Esophagus muscularis mucosa (tissue), 4 donors: ENCODE measurements around the gene HCAR2. TPM values are rescaled to one million over a fixed set of nuclear protein-coding genes. Genes with fewer than 3 reads are reported as not detected.

ENCODE experiments used
- DNase-seq: peaks from one replicate; pipeline ENCODE4 v3.0.0-alpha.2; 2017; ENCODE audit errors: extremely low spot score
- H3K27ac ChIP-seq, 4 donors: fragments of 200-600 bp; sonication (generic); replicated peaks in 1 of 4; 1 replicate in 3 of 4; 2 replicates in 1 of 4; pipeline ENCODE4 v1.5.1; 2016 to 2019; ENCODE audit warnings: mild to moderate bottlenecking in 1 of 4
- H3K27me3 ChIP-seq, 4 donors: fragments of 200-600 bp; sonication (generic); one replicate each; pipeline versions ENCODE4 v1.5.1 to v1.6.0; 2016 to 2019
- H3K36me3 ChIP-seq, 4 donors: fragments of 200-600 bp; sonication (generic); one replicate each; pipeline ENCODE4 v1.5.1; 2016 to 2019
- H3K4me1 ChIP-seq, 4 donors: fragments of 200-600 bp; sonication (generic); one replicate each; pipeline ENCODE4 v1.5.1; 2016 to 2019
- H3K4me3 ChIP-seq, 4 donors: fragments of 200-600 bp; sonication (generic); 1 replicate in 2 of 4; 2 replicates in 2 of 4; pipeline ENCODE4 v1.5.1; 2016 to 2019; ENCODE audit warnings: mild to moderate bottlenecking in 4 of 4, moderate library complexity in 1 of 4
- H3K9me3 ChIP-seq, 4 donors: fragments of 200-600 bp; sonication (generic); 1 replicate in 3 of 4; 2 replicates in 1 of 4; pipeline ENCODE4 v1.5.1; 2016 to 2019
- CTCF ChIP-seq, 3 experiments: fragments of 200-600 bp in 2 of 3; fragments of 450-650 bp in 1 of 3; sonication (generic) in 2 of 3; IDR thresholded peaks; one replicate each; pipeline ENCODE4 v1.5.1; 2017 to 2019; ENCODE audit warnings: antibody characterized with exemption in 3 of 3, mild to moderate bottlenecking in 2 of 3, moderate library complexity in 1 of 3
- EP300 ChIP-seq: sonication (generic); formaldehyde crosslinking; IDR thresholded peaks from one replicate; pipeline ENCODE4 v1.6.1; 2017; ENCODE audit warnings: antibody characterized with exemption
- POLR2A ChIP-seq: fragments of 450-650 bp; IDR thresholded peaks from one replicate; pipeline ENCODE4 v1.6.1; 2017; ENCODE audit warnings: antibody characterized with exemption, moderate library complexity, mild to moderate bottlenecking, low read depth
- POLR2AphosphoS5 ChIP-seq, 2 donors: sonication (generic); formaldehyde crosslinking; IDR thresholded peaks; one replicate each; pipeline ENCODE4 v1.6.1; 2017; ENCODE audit warnings: antibody characterized with exemption in 2 of 2
- WGBS: methylation state at CpG from one replicate; pipeline ENCODE4 v1.1.5; 2018; 5-methylcytosine and 5-hydroxymethylcytosine counted together
- intact Hi-C: fragments of 100-400 bp; cut with DNase I; formaldehyde crosslinking; loops from one replicate; pipeline ENCODE4 v1.15.1; 2023
- total RNA-seq, 4 donors: library from RNA; depleted of rRNA; stranded (reverse); fragments of >200 nt; gene quantifications; one replicate each; pipeline versions ENCODE4 v1.1.0 to v1.2.1, GENCODE V29; 2016

Gene HCAR2
- total RNA-seq, 4 donors from 2014 or later: not detected

GRCh38 chr12:122747224-122748135 lies 44.3 kb upstream of the HCAR2 start:
- 80% methylated on average over 9 of the region's 9 CpGs for WGBS
- H3K4me1 ChIP-seq: peaks cover 5 to 8% (median 6%) of the 10 kb centered on the region in 4 donors
- H3K36me3 ChIP-seq: no peaks in the 10 kb centered on the region
- no peaks in the 10 kb centered on the region for H3K9me3 ChIP-seq
- no peak for TF ChIP-seq EP300
- no peak for TF ChIP-seq CTCF (IDR thresholded peaks at IDR 0.05)
- TF ChIP-seq POLR2AphosphoS5 (IDR thresholded peaks at IDR 0.05): no peak
- no peak for TF ChIP-seq POLR2A
- H3K4me3 ChIP-seq: no peak overlapping the region
- no peak overlapping the region for H3K27ac ChIP-seq
- no peaks in the 10 kb centered on the region for H3K27me3 ChIP-seq
- no peak for DNase-seq
- intact Hi-C loops: no loop called here

GRCh38 chr12:122743895-122744525 lies 40.9 kb upstream of the HCAR2 start:
- 86% methylated on average over 7 of the region's 7 CpGs for WGBS
- Histone ChIP-seq H3K36me3 (no peaks in the 10 kb centered on the region), H3K9me3 (no peaks in the 10 kb centered on the region), H3K4me3 (no peak overlapping the region), H3K27ac (no peak overlapping the region), H3K4me1 (no peaks in the 10 kb centered on the region), H3K27me3 (no peaks in the 10 kb centered on the region)
- intact Hi-C loops: no loop called here
- TF ChIP-seq EP300: no peak
- no peak for TF ChIP-seq CTCF (IDR thresholded peaks at IDR 0.05)
- TF ChIP-seq POLR2A: no peak
- DNase-seq: no peak

- no peaks in the 10 kb centered on the region for H3K27me3 ChIP-seq
- intact Hi-C loops: no loop called here
- no peak overlapping the region for H3K27ac ChIP-seq
- H3K9me3 ChIP-seq: no peaks in the 10 kb centered on the region
- no peaks in the 10 kb centered on the region for H3K4me1 ChIP-seq
- no peak for DNase-seq
- no peak overlapping the region for H3K4me3 ChIP-seq
- H3K36me3 ChIP-seq: no peaks in the 10 kb centered on the region
- TF ChIP-seq POLR2A: no peak
- no peak for TF ChIP-seq EP300
- TF ChIP-seq POLR2AphosphoS5 (IDR thresholded peaks at IDR 0.05): no peak
- no peak for TF ChIP-seq CTCF (IDR thresholded peaks at IDR 0.05)
- WGBS: 95% methylated on average over 7 of the region's 7 CpGs
Measured at GRCh38 chr12:122740351-122740750, 37.2 kb upstream of the HCAR2 start.

- no peaks in the 10 kb centered on the region for H3K9me3 ChIP-seq
- H3K4me1 ChIP-seq: no peaks in the 10 kb centered on the region
- no peak overlapping the region for H3K4me3 ChIP-seq
- 87% methylated on average over 7 of the region's 7 CpGs for WGBS
- no peak for DNase-seq
- intact Hi-C loops: no loop called here
- TF ChIP-seq CTCF (IDR thresholded peaks at IDR 0.05): no peak
- TF ChIP-seq EP300: no peak
- TF ChIP-seq POLR2A: no peak
- TF ChIP-seq POLR2AphosphoS5 (IDR thresholded peaks at IDR 0.05): no peak
- no peaks in the 10 kb centered on the region for H3K27me3 ChIP-seq
- no peak overlapping the region for H3K27ac ChIP-seq
- no peaks in the 10 kb centered on the region for H3K36me3 ChIP-seq
Measured at GRCh38 chr12:122738571-122738970, 35.4 kb upstream of the HCAR2 start.
